ENCODE measurements around the gene TRANK1.

- TF ChIP-seq NR1H2 (CRISPR knock-in tag; IDR thresholded peaks at IDR 0.05) = no peak
- no peak for TF ChIP-seq MAX (CRISPR knock-in tag; IDR thresholded peaks at IDR 0.05)
- TF ChIP-seq PRDM15 (CRISPR knock-in tag; IDR thresholded peaks at IDR 0.05) = no peak
- TF ChIP-seq CTCF (IDR thresholded peaks at IDR 0.05) = no peak
- TF ChIP-seq USF2 (CRISPR knock-in tag; IDR thresholded peaks at IDR 0.05) = no peak
- no peak for TF ChIP-seq ZNF121 (CRISPR knock-in tag; IDR thresholded peaks at IDR 0.05)
Observed at GRCh38 chr3:36840453-36840921, 104.4 kb downstream of the TRANK1 start.

All from WTC11 (cell line).